HepG2 (cell line): Measurements from ENCODE around the gene ZXDC. TPM values are rescaled to one million over a fixed set of nuclear protein-coding genes. Genes with fewer than 3 reads are reported as not detected.

Experiments used
- ARID2 ChIP-seq: sonication (generic); formaldehyde crosslinking; IDR thresholded peaks from 2 replicates; pipeline ENCODE4 v1.8.1; 2022; ENCODE audit warnings: mild to moderate bottlenecking, missing genetic modification reagents, borderline replicate concordance
- CENPX ChIP-seq: sonication (generic); formaldehyde crosslinking; IDR thresholded peaks from 2 replicates; pipeline ENCODE4 v1.9.0; 2021; ENCODE audit warnings: mild to moderate bottlenecking, missing genetic modification reagents, moderate library complexity
- FOXM1 ChIP-seq: sonication (generic); formaldehyde crosslinking; IDR thresholded peaks from 2 replicates; pipeline ENCODE4 v1.5.0; 2020; ENCODE audit warnings: missing genetic modification reagents
- POLR2AphosphoS5 ChIP-seq: IDR thresholded peaks from 2 replicates; pipeline ENCODE4 v1.6.1; 2012; ENCODE audit warnings: low read depth, low read length
- ZNF619 ChIP-seq: sonication (generic); formaldehyde crosslinking; IDR thresholded peaks from 2 replicates; pipeline ENCODE4 v1.4.0; 2020; ENCODE audit warnings: mild to moderate bottlenecking, missing genetic modification reagents
- ZNF747 ChIP-seq: sonication (generic); formaldehyde crosslinking; IDR thresholded peaks from 2 replicates; pipeline ENCODE4 v1.8.1; 2023; ENCODE audit warnings: missing genetic modification reagents, mild to moderate bottlenecking, borderline replicate concordance
- polyA plus RNA-seq, 8 experiments: library from polyadenylated mRNA; depleted of rRNA in 3 of 8; stranded (reverse) in 7 of 8; unstranded in 1 of 8; fragments of >200 nt; fragmentation: Illumina TruSeq in 4 of 8; extraction: Trizol in 4 of 8; gene quantifications; 2 replicates each; pipeline versions ENCODE4 v1.2.1 to v1.2.3, GENCODE V29; 2011 to 2016; ENCODE audit warnings: low read depth in 4 of 8, missing spikeins in 1 of 8, mixed read lengths in 1 of 8; ENCODE audit not compliant: insufficient read depth in 1 of 8
- total RNA-seq, 5 experiments: library from RNA; depleted of rRNA; stranded (reverse); fragments of >200 nt; fragmentation: Illumina TruSeq; extraction: Trizol; gene quantifications; 2 replicates each; pipeline ENCODE4 v1.2.3, GENCODE V29; 2016; ENCODE audit warnings: low read depth in 1 of 5
- TF ChIP-seq, protein P1 (sequence below): sonication (generic); formaldehyde crosslinking; IDR thresholded peaks from 2 replicates; pipeline ENCODE4 v1.4.0; 2020; ENCODE audit warnings: missing genetic modification reagents, borderline replicate concordance
- TF ChIP-seq, protein P2 (sequence below): sonication (generic); formaldehyde crosslinking; IDR thresholded peaks from 2 replicates; pipeline ENCODE4 v1.8.0; 2022; ENCODE audit warnings: mild to moderate bottlenecking, missing genetic modification reagents, moderate library complexity
- TF ChIP-seq, protein P3 (sequence below): sonication (generic); formaldehyde crosslinking; IDR thresholded peaks from 2 replicates; pipeline ENCODE4 v1.5.0; 2020; ENCODE audit warnings: missing genetic modification reagents, mild to moderate bottlenecking, borderline replicate concordance
- TF ChIP-seq, protein P4 (sequence below): sonication (generic); formaldehyde crosslinking; IDR thresholded peaks from 2 replicates; pipeline ENCODE4 v1.4.0; 2020; ENCODE audit warnings: low read depth, mild to moderate bottlenecking, missing genetic modification reagents
- TF ChIP-seq, protein P5 (sequence below): sonication (generic); formaldehyde crosslinking; IDR thresholded peaks from 2 replicates; pipeline ENCODE4 v1.4.0; 2020; ENCODE audit warnings: missing genetic modification reagents; ENCODE audit errors: not compliant biosample characterization
- TF ChIP-seq, protein P6 (sequence below): sonication (generic); formaldehyde crosslinking; IDR thresholded peaks from 2 replicates; pipeline ENCODE4 v1.8.1; 2023; ENCODE audit warnings: mild to moderate bottlenecking, missing genetic modification reagents

The ZXDC gene
- total and polyA plus RNA-seq, 2 of the 13 experiments (the other 11 are each of a cell fraction or from before 2014, with no cell fraction given), result 17.6 to 21.2 TPM

DNA sequence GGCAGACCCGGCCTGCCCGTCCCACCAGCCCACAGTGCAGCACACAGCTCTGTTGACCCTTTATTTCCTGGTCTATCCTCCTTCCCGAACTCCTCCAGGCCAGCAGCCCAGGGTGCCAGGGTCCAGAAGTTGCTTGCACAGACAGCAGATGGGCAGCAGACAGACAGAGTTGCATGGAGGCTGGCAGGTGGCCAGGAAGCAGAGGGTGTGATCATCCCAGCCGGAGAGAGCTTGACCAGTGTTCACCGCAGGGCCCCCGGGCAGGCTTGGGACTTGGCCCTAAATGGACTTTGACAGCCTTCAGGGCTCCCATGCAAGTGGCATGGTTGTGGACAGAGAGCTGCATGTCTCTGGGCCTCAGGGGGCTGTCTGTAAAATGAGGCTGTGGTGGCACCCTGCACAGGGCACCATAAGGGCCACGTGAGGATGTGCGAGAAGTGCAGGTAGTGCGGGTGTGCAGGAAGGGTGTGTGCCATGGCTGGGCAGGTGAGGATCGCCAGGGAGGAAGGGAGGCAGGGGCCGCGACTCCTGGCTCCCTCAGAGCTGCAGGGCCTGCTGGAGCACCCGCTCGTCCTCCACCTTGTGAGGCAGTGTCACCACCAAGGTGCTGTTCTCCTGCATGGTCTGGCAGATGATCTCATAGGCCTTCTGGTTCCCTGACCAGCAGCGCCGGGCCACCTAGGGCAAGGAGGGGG is 6.3 kb upstream of the ZXDC start (continued):
- TF ChIP-seq, protein P1, sequence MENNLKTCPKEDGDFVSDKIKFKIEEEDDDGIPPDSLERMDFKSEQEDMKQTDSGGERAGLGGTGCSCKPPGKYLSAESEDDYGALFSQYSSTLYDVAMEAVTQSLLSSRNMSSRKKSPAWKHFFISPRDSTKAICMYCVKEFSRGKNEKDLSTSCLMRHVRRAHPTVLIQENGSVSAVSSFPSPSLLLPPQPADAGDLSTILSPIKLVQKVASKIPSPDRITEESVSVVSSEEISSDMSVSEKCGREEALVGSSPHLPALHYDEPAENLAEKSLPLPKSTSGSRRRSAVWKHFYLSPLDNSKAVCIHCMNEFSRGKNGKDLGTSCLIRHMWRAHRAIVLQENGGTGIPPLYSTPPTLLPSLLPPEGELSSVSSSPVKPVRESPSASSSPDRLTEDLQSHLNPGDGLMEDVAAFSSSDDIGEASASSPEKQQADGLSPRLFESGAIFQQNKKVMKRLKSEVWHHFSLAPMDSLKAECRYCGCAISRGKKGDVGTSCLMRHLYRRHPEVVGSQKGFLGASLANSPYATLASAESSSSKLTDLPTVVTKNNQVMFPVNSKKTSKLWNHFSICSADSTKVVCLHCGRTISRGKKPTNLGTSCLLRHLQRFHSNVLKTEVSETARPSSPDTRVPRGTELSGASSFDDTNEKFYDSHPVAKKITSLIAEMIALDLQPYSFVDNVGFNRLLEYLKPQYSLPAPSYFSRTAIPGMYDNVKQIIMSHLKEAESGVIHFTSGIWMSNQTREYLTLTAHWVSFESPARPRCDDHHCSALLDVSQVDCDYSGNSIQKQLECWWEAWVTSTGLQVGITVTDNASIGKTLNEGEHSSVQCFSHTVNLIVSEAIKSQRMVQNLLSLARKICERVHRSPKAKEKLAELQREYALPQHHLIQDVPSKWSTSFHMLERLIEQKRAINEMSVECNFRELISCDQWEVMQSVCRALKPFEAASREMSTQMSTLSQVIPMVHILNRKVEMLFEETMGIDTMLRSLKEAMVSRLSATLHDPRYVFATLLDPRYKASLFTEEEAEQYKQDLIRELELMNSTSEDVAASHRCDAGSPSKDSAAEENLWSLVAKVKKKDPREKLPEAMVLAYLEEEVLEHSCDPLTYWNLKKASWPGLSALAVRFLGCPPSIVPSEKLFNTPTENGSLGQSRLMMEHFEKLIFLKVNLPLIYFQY (CRISPR knock-in tag), result no peak
- TF ChIP-seq, protein P2, sequence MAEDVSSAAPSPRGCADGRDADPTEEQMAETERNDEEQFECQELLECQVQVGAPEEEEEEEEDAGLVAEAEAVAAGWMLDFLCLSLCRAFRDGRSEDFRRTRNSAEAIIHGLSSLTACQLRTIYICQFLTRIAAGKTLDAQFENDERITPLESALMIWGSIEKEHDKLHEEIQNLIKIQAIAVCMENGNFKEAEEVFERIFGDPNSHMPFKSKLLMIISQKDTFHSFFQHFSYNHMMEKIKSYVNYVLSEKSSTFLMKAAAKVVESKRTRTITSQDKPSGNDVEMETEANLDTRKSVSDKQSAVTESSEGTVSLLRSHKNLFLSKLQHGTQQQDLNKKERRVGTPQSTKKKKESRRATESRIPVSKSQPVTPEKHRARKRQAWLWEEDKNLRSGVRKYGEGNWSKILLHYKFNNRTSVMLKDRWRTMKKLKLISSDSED (CRISPR knock-in tag), result no peak
- TF ChIP-seq, protein P3, sequence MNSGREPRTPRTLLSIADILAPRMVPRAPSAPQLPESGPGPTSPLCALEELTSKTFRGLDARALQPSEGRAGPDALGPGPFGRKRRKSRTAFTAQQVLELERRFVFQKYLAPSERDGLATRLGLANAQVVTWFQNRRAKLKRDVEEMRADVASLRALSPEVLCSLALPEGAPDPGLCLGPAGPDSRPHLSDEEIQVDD (CRISPR knock-in tag), result no peak
- TF ChIP-seq CENPX (CRISPR knock-in tag) (no peak), FOXM1 (CRISPR knock-in tag) (no peak), POLR2AphosphoS5 (no peak), ARID2 (CRISPR knock-in tag) (no peak), ZNF747 (CRISPR knock-in tag) (peak; percentile 50; the same call in 1 of the 2 replicates), ZNF619 (CRISPR knock-in tag) (no peak)
- TF ChIP-seq, protein P4, sequence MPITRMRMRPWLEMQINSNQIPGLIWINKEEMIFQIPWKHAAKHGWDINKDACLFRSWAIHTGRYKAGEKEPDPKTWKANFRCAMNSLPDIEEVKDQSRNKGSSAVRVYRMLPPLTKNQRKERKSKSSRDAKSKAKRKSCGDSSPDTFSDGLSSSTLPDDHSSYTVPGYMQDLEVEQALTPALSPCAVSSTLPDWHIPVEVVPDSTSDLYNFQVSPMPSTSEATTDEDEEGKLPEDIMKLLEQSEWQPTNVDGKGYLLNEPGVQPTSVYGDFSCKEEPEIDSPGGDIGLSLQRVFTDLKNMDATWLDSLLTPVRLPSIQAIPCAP, result no peak
- TF ChIP-seq, protein P5, sequence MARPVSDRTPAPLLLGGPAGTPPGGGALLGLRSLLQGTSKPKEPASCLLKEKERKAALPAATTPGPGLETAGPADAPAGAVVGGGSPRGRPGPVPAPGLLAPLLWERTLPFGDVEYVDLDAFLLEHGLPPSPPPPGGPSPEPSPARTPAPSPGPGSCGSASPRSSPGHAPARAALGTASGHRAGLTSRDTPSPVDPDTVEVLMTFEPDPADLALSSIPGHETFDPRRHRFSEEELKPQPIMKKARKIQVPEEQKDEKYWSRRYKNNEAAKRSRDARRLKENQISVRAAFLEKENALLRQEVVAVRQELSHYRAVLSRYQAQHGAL (CRISPR knock-in tag), result no peak
- TF ChIP-seq, protein P6, sequence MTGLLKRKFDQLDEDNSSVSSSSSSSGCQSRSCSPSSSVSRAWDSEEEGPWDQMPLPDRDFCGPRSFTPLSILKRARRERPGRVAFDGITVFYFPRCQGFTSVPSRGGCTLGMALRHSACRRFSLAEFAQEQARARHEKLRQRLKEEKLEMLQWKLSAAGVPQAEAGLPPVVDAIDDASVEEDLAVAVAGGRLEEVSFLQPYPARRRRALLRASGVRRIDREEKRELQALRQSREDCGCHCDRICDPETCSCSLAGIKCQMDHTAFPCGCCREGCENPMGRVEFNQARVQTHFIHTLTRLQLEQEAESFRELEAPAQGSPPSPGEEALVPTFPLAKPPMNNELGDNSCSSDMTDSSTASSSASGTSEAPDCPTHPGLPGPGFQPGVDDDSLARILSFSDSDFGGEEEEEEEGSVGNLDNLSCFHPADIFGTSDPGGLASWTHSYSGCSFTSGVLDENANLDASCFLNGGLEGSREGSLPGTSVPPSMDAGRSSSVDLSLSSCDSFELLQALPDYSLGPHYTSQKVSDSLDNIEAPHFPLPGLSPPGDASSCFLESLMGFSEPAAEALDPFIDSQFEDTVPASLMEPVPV, result no peak
